Fibroblast of gingiva (primary cell): Measurements from ENCODE around the gene GLDC.
"Not testable (repeated sequence)": the region's sequence is repeated elsewhere in the genome, so short reads cannot be mapped to it uniquely, and the experiment has no call there.

Source experiments
- DNase-seq: peaks from one replicate; pipeline ENCODE4 v3.0.0-alpha.2; 2011; ENCODE audit warnings: low read depth

The GLDC gene

GRCh38 chr9:6565312-6565711 is 80.2 kb downstream of the GLDC start:
- no peak for DNase-seq

GRCh38 chr9:6564868-6565267 is 80.7 kb downstream of the GLDC start:
- peak; percentile 82 for DNase-seq

- DNase-seq: peak; percentile 36
Observed at GRCh38 chr9:6564360-6564759, 81.2 kb downstream of the GLDC start.

GRCh38 chr9:6562871-6563430 is 82.6 kb downstream of the GLDC start:
- DNase-seq: no peak

- no peak for DNase-seq
Observed at GRCh38 chr9:6562201-6562600, 83.3 kb downstream of the GLDC start.

GRCh38 chr9:6557883-6558616 is 87.5 kb downstream of the GLDC start:
- no peak for DNase-seq

- DNase-seq: no peak
Observed at GRCh38 chr9:6553866-6554265, 91.7 kb downstream of the GLDC start.

GRCh38 chr9:6552498-6553121 is 92.9 kb downstream of the GLDC start:
- DNase-seq: no peak

- DNase-seq: peak; percentile 81
Observed at GRCh38 chr9:6552033-6552432, 93.5 kb downstream of the GLDC start.

GRCh38 chr9:6551136-6551535 is 94.4 kb downstream of the GLDC start:
- peak; percentile 40 for DNase-seq

GRCh38 chr9:6549106-6549800 is 96.3 kb downstream of the GLDC start:
- no peak for DNase-seq

GRCh38 chr9:6545017-6545691 is 100.4 kb downstream of the GLDC start:
- DNase-seq: no peak

- DNase-seq: no peak
Observed at GRCh38 chr9:6543204-6543603, 102.3 kb downstream of the GLDC start.

GRCh38 chr9:6542617-6543016 is 102.9 kb downstream of the GLDC start:
- not testable (repeated sequence) for DNase-seq

GRCh38 chr9:6538666-6539071 is 106.9 kb downstream of the GLDC start:
- DNase-seq: no peak

- no peak for DNase-seq
Observed at GRCh38 chr9:6535594-6535993, 109.9 kb downstream of the GLDC start.

GRCh38 chr9:6525326-6526045 is 120.0 kb downstream of the GLDC start:
- no peak for DNase-seq

GRCh38 chr9:6522263-6522662 is 123.3 kb downstream of the GLDC start:
- no peak for DNase-seq

GRCh38 chr9:6512085-6512657 is 133.4 kb downstream of the GLDC start:
- peak; percentile 15 for DNase-seq

GRCh38 chr9:6506571-6506970 is 139.0 kb downstream of the GLDC start:
- no peak for DNase-seq

- no peak for DNase-seq
Observed at GRCh38 chr9:6502399-6502798, 143.1 kb downstream of the GLDC start.
